DOHH2 (cell line): ENCODE measurements around the gene SPACDR.
"Not testable (repeated sequence)": the region's sequence is repeated elsewhere in the genome, so short reads cannot be mapped to it uniquely, and the experiment has no call there.

Experiments
- H3F3A ChIP-seq: fragments of 200-600 bp; sonication (generic), shearing (Covaris generic); 2 replicates; pipeline ENCODE4 v1.6.0; 2016; ENCODE audit warnings: antibody characterized with exemption, mild to moderate bottlenecking; ENCODE audit not compliant: control insufficient read depth, insufficient read depth
- H3K27ac ChIP-seq: fragments of 200-600 bp; sonication (generic); 2 replicates; pipeline ENCODE4 v1.5.1; 2014; ENCODE audit warnings: low read depth, mild to moderate bottlenecking, low read length, moderate library complexity
- H3K27me3 ChIP-seq: fragments of 200-600 bp; sonication (generic); 2 replicates; pipeline ENCODE4 v1.6.1; 2014; ENCODE audit warnings: mild to moderate bottlenecking, low read length, mixed read lengths; ENCODE audit not compliant: control insufficient read depth
- H3K36me3 ChIP-seq: fragments of 200-600 bp; sonication (generic); 2 replicates; pipeline ENCODE4 v1.6.1; 2014; ENCODE audit warnings: mild to moderate bottlenecking, low read length, moderate library complexity, mixed read lengths; ENCODE audit not compliant: control insufficient read depth
- H3K4me1 ChIP-seq: fragments of 200-600 bp; sonication (generic); 2 replicates; pipeline ENCODE4 v1.6.1; 2014; ENCODE audit warnings: mild to moderate bottlenecking, low read length, mixed read lengths; ENCODE audit not compliant: control insufficient read depth
- H3K4me2 ChIP-seq: fragments of 200-600 bp; sonication (generic); 2 replicates; pipeline ENCODE4 v1.6.0; 2014; ENCODE audit warnings: mild to moderate bottlenecking, low read length, moderate library complexity
- H3K4me3 ChIP-seq: fragments of 200-600 bp; sonication (generic); 2 replicates; pipeline ENCODE4 v1.5.1; 2014; ENCODE audit warnings: mild to moderate bottlenecking, low read length, mixed read lengths
- H3K79me2 ChIP-seq: fragments of 200-600 bp; sonication (generic); 2 replicates; pipeline ENCODE4 v1.6.1; 2014; ENCODE audit warnings: mild to moderate bottlenecking, low read length, mixed read lengths; ENCODE audit not compliant: control insufficient read depth
- H3K9me2 ChIP-seq: fragments of 200-600 bp; sonication (generic); replicated peaks from 2 replicates; pipeline ENCODE4 v1.6.1; 2014; ENCODE audit warnings: mild to moderate bottlenecking, low read length, mixed read lengths; ENCODE audit not compliant: control insufficient read depth
- H3K9me3 ChIP-seq: fragments of 200-600 bp; sonication (generic); 2 replicates; pipeline ENCODE4 v1.6.1; 2014; ENCODE audit warnings: antibody characterized with exemption, low read length, mixed read lengths; ENCODE audit not compliant: control insufficient read depth, insufficient read depth
- H4K20me1 ChIP-seq: fragments of 200-600 bp; sonication (generic); 2 replicates; pipeline ENCODE4 v1.6.0; 2014; ENCODE audit warnings: low read depth, mild to moderate bottlenecking, antibody characterized with exemption, low read length, moderate library complexity; ENCODE audit not compliant: control insufficient read depth, insufficient read depth
- CTCF ChIP-seq: fragments of 200-600 bp; sonication (generic); IDR thresholded peaks from one replicate; pipeline ENCODE4 v1.5.1; 2014; ENCODE audit warnings: antibody characterized with exemption, mild to moderate bottlenecking, low read depth, low read length; ENCODE audit not compliant: poor library complexity, severe bottlenecking
- EZH2phosphoT487 ChIP-seq: fragments of 200-600 bp; sonication (generic); IDR thresholded peaks from 2 replicates; pipeline ENCODE4 v1.6.1; 2017; ENCODE audit warnings: borderline replicate concordance, mild to moderate bottlenecking, antibody characterized with exemption, low read length, moderate library complexity, mixed read lengths

Gene SPACDR

GRCh38 chr7:100452513-100452912, 11.5 kb downstream of the SPACDR start:
- Histone ChIP-seq H3K27me3 (no peaks in the 10 kb centered on the region), H3K79me2 (no peaks in the 10 kb centered on the region), H3K9me2 (no peaks in the 10 kb centered on the region), H3K4me1 (peaks cover 14% of the 10 kb centered on the region), H3F3A (peaks cover 7% of the 10 kb centered on the region; the same call in 1 of the 2 replicates), H3K4me3 (no peak overlapping the region), H3K4me2 (no peak overlapping the region), H3K9me3 (no peaks in the 10 kb centered on the region), H4K20me1 (no peaks in the 10 kb centered on the region), H3K36me3 (no peaks in the 10 kb centered on the region), H3K27ac (no peak overlapping the region)
- TF ChIP-seq CTCF (no peak), EZH2phosphoT487 (no peak)

- no peak overlapping the region for H3K4me3 ChIP-seq
- no peaks in the 10 kb centered on the region for H3K36me3 ChIP-seq
- no peaks in the 10 kb centered on the region for H4K20me1 ChIP-seq
- H3K27ac ChIP-seq = no peak overlapping the region
- peaks cover 33% of the 10 kb centered on the region for H3K4me1 ChIP-seq
- H3K9me2 ChIP-seq = no peaks in the 10 kb centered on the region
- peaks cover 4% of the 10 kb centered on the region; the same call in 1 of the 2 replicates for H3F3A ChIP-seq
- no peaks in the 10 kb centered on the region for H3K9me3 ChIP-seq
- H3K79me2 ChIP-seq = no peaks in the 10 kb centered on the region
- no peak overlapping the region for H3K4me2 ChIP-seq
- no peaks in the 10 kb centered on the region for H3K27me3 ChIP-seq
- TF ChIP-seq CTCF (no peak), EZH2phosphoT487 (no peak)
Observed at GRCh38 chr7:100449190-100449795, 14.8 kb downstream of the SPACDR start.

GRCh38 chr7:100447363-100447762, 16.7 kb downstream of the SPACDR start:
- H3K4me3 ChIP-seq = not testable (repeated sequence)
- H3K4me1 ChIP-seq = peaks cover 34% of the 10 kb centered on the region

GRCh38 chr7:100446040-100446439, 18.0 kb downstream of the SPACDR start:
- no peaks in the 10 kb centered on the region for H3K79me2 ChIP-seq
- no peak overlapping the region for H3K4me3 ChIP-seq
- H3K9me3 ChIP-seq = no peaks in the 10 kb centered on the region
- H3K4me2 ChIP-seq = no peak overlapping the region
- peaks cover 8% of the 10 kb centered on the region for H3F3A ChIP-seq
- no peaks in the 10 kb centered on the region for H3K27me3 ChIP-seq
- TF ChIP-seq EZH2phosphoT487 (no peak), CTCF (no peak)
- no peaks in the 10 kb centered on the region for H3K36me3 ChIP-seq
- peaks cover 34% of the 10 kb centered on the region for H3K4me1 ChIP-seq
- H3K9me2 ChIP-seq = no peaks in the 10 kb centered on the region
- no peaks in the 10 kb centered on the region for H4K20me1 ChIP-seq
- no peak overlapping the region for H3K27ac ChIP-seq

More at GRCh38 chr7:100447363-100447762, 16.7 kb downstream of the SPACDR start:
- H3K27ac ChIP-seq, H4K20me1 ChIP-seq, H3K36me3 ChIP-seq, H3F3A ChIP-seq, H3K9me2 ChIP-seq, H3K27me3 ChIP-seq, H3K4me2 ChIP-seq, H3K79me2 ChIP-seq, H3K9me3 ChIP-seq: not testable (repeated sequence)
